GM12878 (cell line): ENCODE measurements around the gene PLA2G15.

Experiments
- CTCF ChIP-seq, 3 experiments: IDR thresholded peaks in 2 of 3; conservative IDR thresholded peaks in 1 of 3; 2 replicates each; pipeline ENCODE4 v1.5.1; 2011; ENCODE audit warnings: low read depth in 3 of 3, low read length in 3 of 3, mild to moderate bottlenecking in 3 of 3, control low read depth in 2 of 3, moderate library complexity in 2 of 3, inconsistent platforms in 1 of 3, mixed read lengths in 1 of 3; ENCODE audit not compliant: control insufficient read depth in 2 of 3, insufficient read depth in 1 of 3; ENCODE audit errors: extremely low read depth in 1 of 3
- EZH2 ChIP-seq: IDR thresholded peaks from 2 replicates; pipeline ENCODE4 v1.6.1; 2012; ENCODE audit warnings: low read depth, mild to moderate bottlenecking, control low read depth, inconsistent platforms, low read length, borderline replicate concordance; ENCODE audit not compliant: control insufficient read depth
- FOS ChIP-seq: IDR thresholded peaks from 3 replicates; pipeline ENCODE4 v1.6.1; 2011; ENCODE audit warnings: borderline replicate concordance; ENCODE audit not compliant: insufficient read length; ENCODE audit errors: extremely low read depth
- NKRF ChIP-seq: fragments of 450-650 bp; conservative IDR thresholded peaks from 2 replicates; pipeline ENCODE4 v1.6.1; 2017; ENCODE audit warnings: mild to moderate bottlenecking, moderate library complexity
- RAD21 ChIP-seq: IDR thresholded peaks from 2 replicates; pipeline ENCODE4 v1.6.1; 2011; ENCODE audit warnings: mild to moderate bottlenecking, low read depth, low read length, moderate library complexity; ENCODE audit not compliant: insufficient read depth
- SMAD1 ChIP-seq: fragments of 450-650 bp; IDR thresholded peaks from 2 replicates; pipeline ENCODE4 v1.6.1; 2018; ENCODE audit warnings: mild to moderate bottlenecking, low read depth; ENCODE audit not compliant: partially characterized antibody
- YY1 ChIP-seq: IDR thresholded peaks from 2 replicates; pipeline ENCODE4 v1.6.1; 2011; ENCODE audit warnings: low read depth, mild to moderate bottlenecking, low read length

GRCh38 chr16:68223072-68223471, 22.1 kb upstream of the PLA2G15 start:
- no peak for TF ChIP-seq RAD21
- no peak for TF ChIP-seq EZH2
- TF ChIP-seq FOS: no peak
- TF ChIP-seq SMAD1: no peak
- TF ChIP-seq NKRF: no peak
- no peak for TF ChIP-seq YY1
- no peak for TF ChIP-seq CTCF (IDR thresholded peaks at IDR 0.05 in 2 of 3, conservative IDR thresholded peaks at IDR 0.05 in 1 of 3; ENCODE audit: control insufficient read depth in 2 of 3, extremely low read depth in 1 of 3, insufficient read depth in 1 of 3, low read depth in 3 of 3, low read length in 3 of 3)
